Epithelial cell of prostate (primary cell): ENCODE results near the gene HYOU1.
"Not testable (repeated sequence)": the region's sequence is repeated elsewhere in the genome, so short reads cannot be mapped to it uniquely, and the experiment has no call there.

Experiments used
- DNase-seq: peaks from one replicate; pipeline ENCODE4 v3.0.0-alpha.2; 2011; ENCODE audit warnings: low read depth, low spot score
- H3K27ac ChIP-seq: fragments of 450-650 bp; 2 replicates; pipeline ENCODE4 v1.5.1; 2017; ENCODE audit warnings: mild to moderate bottlenecking

HYOU1 gene

GRCh38 chr11:119046489-119046888 lies 10.5 kb downstream of the HYOU1 start:
- H3K27ac ChIP-seq, result no peak overlapping the region
- no peak for DNase-seq

- DNase-seq, result no peak
- no peak overlapping the region for H3K27ac ChIP-seq
These were observed 12.3 kb downstream of the HYOU1 start for GRCh38 chr11:119044708-119045107.

- H3K27ac ChIP-seq, result no peak overlapping the region
- DNase-seq, result no peak
These were observed 14.1 kb downstream of the HYOU1 start for GRCh38 chr11:119042927-119043326.

GRCh38 chr11:119041821-119042514 lies 15.0 kb downstream of the HYOU1 start:
- no peak for DNase-seq
- H3K27ac ChIP-seq, result no peak overlapping the region

- not testable (repeated sequence) for H3K27ac ChIP-seq, DNase-seq
These were observed 17.5 kb downstream of the HYOU1 start for GRCh38 chr11:119039471-119039870.

GRCh38 chr11:119038884-119039283 lies 18.1 kb downstream of the HYOU1 start:
- DNase-seq, result no peak
- H3K27ac ChIP-seq, result no peak overlapping the region

- DNase-seq, result no peak
- H3K27ac ChIP-seq, result no peak overlapping the region
These were observed 22.2 kb downstream of the HYOU1 start for GRCh38 chr11:119034813-119035212.

GRCh38 chr11:119033421-119033820 lies 23.6 kb downstream of the HYOU1 start:
- not testable (repeated sequence) for H3K27ac ChIP-seq, DNase-seq

GRCh38 chr11:119031912-119032280 lies 25.1 kb downstream of the HYOU1 start:
- no peak overlapping the region for H3K27ac ChIP-seq
- no peak for DNase-seq

- peak within 1 kb of the TSS; percentile 53 for H3K27ac ChIP-seq
- peak; percentile 96 for DNase-seq
These were observed 26.5 kb downstream of the HYOU1 start, which contains the start of gene SLC37A4 for GRCh38 chr11:119030329-119031047. TSS of gene SLC37A4 (minus strand) at chr11:119030877.

- no peak for DNase-seq
- H3K27ac ChIP-seq, result peak overlapping the region; percentile 53
These were observed 27.0 kb downstream of the HYOU1 start for GRCh38 chr11:119030029-119030328.

GRCh38 chr11:119029340-119030028 lies 27.5 kb downstream of the HYOU1 start:
- DNase-seq, result no peak
- H3K27ac ChIP-seq, result no peak overlapping the region

GRCh38 chr11:119029069-119029339 lies 28.0 kb downstream of the HYOU1 start:
- DNase-seq, result no peak
- H3K27ac ChIP-seq, result no peak overlapping the region

GRCh38 chr11:119028346-119029068 lies 28.5 kb downstream of the HYOU1 start:
- no peak for DNase-seq
- no peak overlapping the region for H3K27ac ChIP-seq

- H3K27ac ChIP-seq, result no peak overlapping the region
- no peak for DNase-seq
These were observed 29.3 kb downstream of the HYOU1 start for GRCh38 chr11:119027561-119028345.

- no peak for DNase-seq
- H3K27ac ChIP-seq, result no peak overlapping the region
These were observed 30.0 kb downstream of the HYOU1 start for GRCh38 chr11:119026970-119027369.

GRCh38 chr11:119025978-119026766 lies 30.8 kb downstream of the HYOU1 start:
- H3K27ac ChIP-seq, result no peak overlapping the region
- DNase-seq, result no peak

GRCh38 chr11:119025541-119025940 lies 31.5 kb downstream of the HYOU1 start:
- H3K27ac ChIP-seq, result no peak overlapping the region
- DNase-seq, result no peak

- no peak overlapping the region for H3K27ac ChIP-seq
- no peak for DNase-seq
These were observed 31.9 kb downstream of the HYOU1 start for GRCh38 chr11:119025099-119025473.
